Activated naive CD4-positive, alpha-beta T cell treated with anti-CD3 and anti-CD28 coated beads, Interleukin-2, amount 50 U/mL, for 72 hours (primary cell): ENCODE results near the gene SEC22B. TPM values are rescaled to one million over a fixed set of nuclear protein-coding genes. Genes with fewer than 3 reads are reported as not detected.
A peak's percentile ranks its signal among the peaks of the same experiment; 100 is the strongest.
"Not testable (repeated sequence)": the region's sequence is repeated elsewhere in the genome, so short reads cannot be mapped to it uniquely, and the experiment has no call there.

Experiments
- ATAC-seq, 2 donors: fragments of 150-1000 bp; cut with Tn5 transposase; 2 replicates each; pipeline ENCODE4 v1.10.0; 2021; ENCODE audit warnings: mild to moderate bottlenecking in 2 of 2, moderate library complexity in 2 of 2
- DNase-seq, 2 donors: peaks; one replicate each; pipeline ENCODE4 v3.0.0; 2021 to 2022; ENCODE audit warnings: low spot score in 2 of 2
- H3K27ac Mint-ChIP-seq, 2 donors: one replicate each; pipeline ENCODE4 v1.8.0; 2022; ENCODE audit warnings: mild to moderate bottlenecking in 2 of 2, mixed read lengths in 2 of 2
- H3K36me3 Mint-ChIP-seq, 2 donors: one replicate each; pipeline ENCODE4 v1.8.0; 2022; ENCODE audit warnings: mixed read lengths in 2 of 2
- H3K9me3 Mint-ChIP-seq, 2 donors: one replicate each; pipeline ENCODE4 v1.8.0; 2022; ENCODE audit warnings: mixed read lengths in 2 of 2
- total RNA-seq, 2 donors: library from RNA; stranded (reverse); gene quantifications; one replicate each; pipeline ENCODE4 v1.2.3, GENCODE V29; 2022

The SEC22B gene
- total RNA-seq, 2 donors from 2014 or later: 21.2 to 31.1 TPM

DNA sequence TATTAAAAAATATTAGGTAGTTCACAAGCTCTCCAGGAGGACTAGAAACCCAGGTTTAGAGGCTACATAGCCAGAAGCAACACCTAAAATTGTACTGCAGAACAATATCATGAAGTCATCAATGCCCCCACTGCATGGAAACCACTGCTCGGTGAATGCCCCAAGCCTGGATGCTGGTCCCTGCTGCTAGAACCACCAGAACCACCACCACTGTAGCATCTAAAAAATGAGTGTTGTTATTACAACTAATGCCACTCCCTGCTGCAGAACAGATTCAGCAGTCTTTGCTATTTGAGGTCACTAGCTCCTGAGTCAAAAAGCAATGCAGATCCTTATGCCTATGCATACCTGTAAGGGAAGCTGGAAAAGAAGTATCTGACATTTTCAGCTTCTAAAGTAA lies 48.4 kb downstream of the SEC22B start:
- H3K27ac Mint-ChIP-seq, ATAC-seq, H3K9me3 Mint-ChIP-seq, DNase-seq, H3K36me3 Mint-ChIP-seq: not testable (repeated sequence)

DNA sequence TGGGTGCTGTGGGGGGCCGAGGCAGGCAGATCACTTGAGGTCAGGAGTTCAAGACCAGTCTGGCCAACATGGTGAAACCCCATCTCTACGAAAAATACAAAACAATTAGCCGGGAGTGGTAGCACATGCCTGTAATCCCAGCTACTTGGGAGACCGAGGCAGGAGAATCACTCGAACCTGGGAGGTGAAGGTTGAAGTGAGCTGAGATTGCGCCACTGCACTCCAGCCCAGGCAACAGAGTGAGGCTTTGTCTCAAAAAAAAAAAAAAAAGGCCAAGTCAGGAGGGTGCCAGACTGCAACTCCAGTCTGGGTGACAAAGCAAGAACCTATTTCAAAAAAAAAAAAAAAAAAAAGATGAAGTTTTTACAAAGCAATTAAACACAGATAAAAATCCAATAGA lies 50.1 kb downstream of the SEC22B start:
- H3K36me3 Mint-ChIP-seq, H3K9me3 Mint-ChIP-seq, H3K27ac Mint-ChIP-seq, DNase-seq, ATAC-seq: not testable (repeated sequence)

DNA sequence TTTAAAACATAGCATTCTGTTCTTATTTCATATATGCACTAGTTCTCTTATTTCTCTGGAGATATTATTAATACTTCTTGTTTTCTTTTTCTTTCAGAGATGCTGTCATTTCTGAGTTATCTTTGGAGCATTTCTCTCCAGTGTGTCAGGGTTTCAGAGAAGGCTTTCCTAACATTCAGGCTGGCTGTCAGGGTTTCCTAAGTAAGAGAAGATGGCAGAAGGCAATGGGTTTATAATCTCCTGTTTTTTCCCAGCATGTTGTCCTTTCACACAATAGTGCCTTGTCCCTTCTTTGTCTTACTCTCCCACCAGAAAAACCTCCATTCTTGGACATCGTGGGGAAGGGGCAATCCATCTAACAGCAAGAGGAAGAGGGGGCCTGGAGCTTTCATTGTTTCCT lies 51.7 kb downstream of the SEC22B start:
- H3K36me3 Mint-ChIP-seq, H3K9me3 Mint-ChIP-seq, H3K27ac Mint-ChIP-seq, ATAC-seq, DNase-seq: not testable (repeated sequence)

DNA sequence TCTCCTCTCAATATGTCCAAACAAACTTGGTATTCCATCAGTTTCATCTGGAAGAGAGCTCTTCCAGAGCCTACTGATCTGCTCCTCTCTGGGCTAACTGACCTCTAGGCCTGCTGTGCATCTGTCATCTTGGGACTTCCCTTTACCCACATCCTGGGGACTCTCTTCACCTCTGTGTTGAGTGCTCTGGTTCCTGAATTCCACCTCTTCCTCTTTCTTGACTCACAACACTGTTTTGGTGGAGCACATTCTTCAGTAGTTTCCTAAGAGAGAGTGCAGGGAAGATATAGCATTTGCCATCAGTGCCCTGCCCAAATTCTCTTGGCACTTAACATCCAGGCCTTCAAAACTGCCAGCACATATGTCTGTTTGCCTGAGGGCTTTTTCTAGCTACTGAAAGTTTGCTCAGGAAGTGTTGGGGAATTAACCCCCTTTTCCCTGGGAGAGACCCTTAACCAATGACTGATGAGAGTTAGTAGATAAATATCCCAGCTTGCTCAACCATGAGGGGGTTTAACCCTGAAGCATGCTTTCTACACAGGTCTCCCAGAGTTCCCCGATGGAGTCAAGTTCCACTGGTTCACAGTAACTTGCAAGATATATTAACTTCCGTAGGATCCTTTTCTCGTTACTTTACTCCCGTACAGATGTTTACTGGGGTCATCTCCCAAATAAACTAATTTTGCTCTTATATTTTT lies 52.4 kb downstream of the SEC22B start:
- H3K27ac Mint-ChIP-seq: peak overlapping the region in 1 of 2 donors; percentile 33
- ATAC-seq: peak; percentile 36 to 78
- H3K9me3 Mint-ChIP-seq, H3K36me3 Mint-ChIP-seq, DNase-seq: not testable (repeated sequence)

DNA sequence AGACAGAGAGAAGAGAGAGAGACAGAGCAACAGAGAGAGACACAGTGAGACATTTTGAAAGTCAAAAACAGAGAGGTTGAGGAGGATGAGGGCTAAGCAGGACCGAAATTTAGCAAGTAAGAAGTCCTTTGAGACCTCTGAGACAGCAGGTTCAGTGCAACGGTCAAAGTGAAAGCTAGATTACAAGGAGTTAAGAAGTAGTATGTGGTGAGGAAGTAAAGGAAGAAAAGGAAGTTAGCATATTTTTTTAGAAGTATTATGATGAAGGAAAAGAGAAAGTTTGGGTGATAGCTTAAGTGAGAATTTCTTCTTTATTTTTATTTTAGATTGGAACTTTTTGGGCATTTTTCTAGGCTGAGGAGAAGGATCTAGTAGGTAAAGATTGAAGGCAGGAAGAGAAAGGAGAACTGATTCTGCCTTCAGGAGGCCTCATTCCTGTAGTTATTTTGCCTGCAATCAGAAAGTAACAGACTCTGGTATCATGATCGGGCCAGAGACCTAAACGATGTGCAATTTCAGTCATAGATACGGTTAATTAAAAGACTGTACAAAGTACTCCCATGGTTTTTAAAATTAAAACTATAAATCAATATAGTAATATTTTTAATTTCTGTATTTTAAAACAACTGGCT lies 53.9 kb downstream of the SEC22B start:
- DNase-seq, H3K9me3 Mint-ChIP-seq, H3K36me3 Mint-ChIP-seq: not testable (repeated sequence)
- peak overlapping the region in 1 of 2 donors; percentile 75 for H3K27ac Mint-ChIP-seq
- ATAC-seq: peak; percentile 89 to 91

DNA sequence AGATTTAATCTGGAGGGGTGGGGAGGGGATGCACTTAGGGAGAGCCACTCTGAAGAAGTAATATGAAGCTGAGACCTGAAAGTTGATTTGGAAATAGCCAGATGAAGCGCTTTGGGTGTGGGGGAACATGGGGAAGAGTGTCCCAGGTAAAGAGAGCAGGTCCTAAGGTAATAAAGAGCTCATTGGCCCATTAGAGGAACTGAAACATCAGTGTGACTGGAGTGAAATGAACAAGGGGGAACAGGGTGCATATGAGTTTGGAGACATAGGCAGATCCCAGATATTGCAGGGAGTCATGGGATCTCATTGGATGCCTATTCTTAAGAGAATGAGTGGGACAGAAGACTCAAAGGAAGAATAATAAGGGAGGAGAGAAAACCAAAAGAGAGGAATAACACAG lies 54.5 kb downstream of the SEC22B start:
- H3K36me3 Mint-ChIP-seq, H3K27ac Mint-ChIP-seq, ATAC-seq, DNase-seq, H3K9me3 Mint-ChIP-seq: not testable (repeated sequence)

DNA sequence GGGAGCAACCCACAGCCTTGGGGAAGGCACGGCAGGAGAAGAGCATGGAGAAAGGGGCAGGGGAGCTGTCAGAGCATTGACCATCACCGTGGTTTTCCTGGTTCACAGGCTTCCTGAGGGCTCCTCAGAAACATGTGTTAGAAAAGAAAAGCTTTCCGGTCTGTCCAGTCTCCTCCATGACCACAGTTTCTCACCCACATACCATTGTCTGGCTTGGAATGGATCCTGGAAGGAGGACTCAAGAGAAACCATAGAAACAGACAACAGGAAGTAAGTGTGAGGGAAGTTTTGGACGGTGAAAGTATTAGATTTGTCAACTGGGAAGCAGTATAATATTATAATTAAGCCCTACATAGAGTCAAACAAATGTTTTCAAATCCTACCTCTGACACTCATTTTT lies 55.8 kb downstream of the SEC22B start:
- not testable (repeated sequence) for ATAC-seq, H3K36me3 Mint-ChIP-seq, DNase-seq, H3K9me3 Mint-ChIP-seq, H3K27ac Mint-ChIP-seq

DNA sequence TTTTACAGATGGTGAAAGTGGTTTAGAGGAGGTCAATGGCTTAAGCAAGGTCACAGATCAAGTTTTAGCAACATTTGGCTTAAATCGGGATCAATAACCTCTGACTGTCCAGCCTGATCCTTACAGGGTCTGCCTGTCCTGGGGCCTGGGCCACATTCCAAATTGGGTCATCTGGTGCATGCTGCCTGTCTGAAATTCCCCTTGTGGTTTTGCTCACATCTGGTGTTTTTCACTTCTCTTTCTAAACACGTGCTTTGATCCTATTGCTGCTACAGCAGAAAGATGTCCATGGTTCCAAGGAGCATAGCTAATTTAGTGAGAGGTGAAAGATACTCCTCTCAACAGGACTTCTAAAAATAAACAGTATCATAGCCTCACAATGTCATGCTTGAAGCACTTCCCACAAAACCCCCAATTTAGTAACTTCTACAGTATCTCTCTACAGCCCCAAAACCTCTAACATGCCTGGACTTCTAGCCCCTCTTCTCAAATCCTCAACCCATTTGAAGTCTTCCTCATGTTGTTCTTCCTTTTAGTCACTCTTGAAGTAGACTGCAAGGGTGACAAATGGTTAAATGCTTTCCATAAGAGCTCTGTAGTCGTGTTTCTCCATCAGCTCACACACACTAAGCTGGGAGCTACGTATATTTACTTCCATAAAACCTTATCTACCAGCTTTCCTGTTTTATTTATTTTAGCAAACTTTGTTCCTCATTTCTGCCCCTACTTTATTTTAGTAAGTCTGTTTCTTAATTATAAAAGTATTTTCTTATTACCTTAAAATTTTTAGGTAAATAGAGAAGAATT lies 58.7 kb downstream of the SEC22B start:
- ATAC-seq: peak; percentile 13 to 42
- not testable (repeated sequence) for H3K27ac Mint-ChIP-seq, H3K9me3 Mint-ChIP-seq, H3K36me3 Mint-ChIP-seq, DNase-seq

DNA sequence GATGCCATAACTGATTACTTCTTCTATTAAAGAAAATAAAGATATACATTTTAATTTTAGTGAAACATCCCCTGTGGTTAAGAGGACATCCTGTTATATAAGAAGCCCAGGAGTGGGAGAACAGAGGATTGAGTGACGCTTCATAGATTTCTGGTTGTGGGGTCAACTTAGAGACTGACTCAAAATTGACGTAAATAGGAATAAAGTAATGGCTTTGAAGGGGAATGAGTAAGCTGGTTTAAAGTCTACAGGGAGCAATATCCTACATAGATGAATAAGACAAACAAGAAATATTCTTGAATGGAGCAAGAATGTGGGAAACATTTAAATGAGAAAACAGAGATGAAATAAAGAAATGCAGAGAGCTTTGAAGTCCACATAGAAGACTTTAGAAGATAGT lies 60.2 kb downstream of the SEC22B start:
- not testable (repeated sequence) for H3K36me3 Mint-ChIP-seq, H3K27ac Mint-ChIP-seq, ATAC-seq, DNase-seq, H3K9me3 Mint-ChIP-seq

DNA sequence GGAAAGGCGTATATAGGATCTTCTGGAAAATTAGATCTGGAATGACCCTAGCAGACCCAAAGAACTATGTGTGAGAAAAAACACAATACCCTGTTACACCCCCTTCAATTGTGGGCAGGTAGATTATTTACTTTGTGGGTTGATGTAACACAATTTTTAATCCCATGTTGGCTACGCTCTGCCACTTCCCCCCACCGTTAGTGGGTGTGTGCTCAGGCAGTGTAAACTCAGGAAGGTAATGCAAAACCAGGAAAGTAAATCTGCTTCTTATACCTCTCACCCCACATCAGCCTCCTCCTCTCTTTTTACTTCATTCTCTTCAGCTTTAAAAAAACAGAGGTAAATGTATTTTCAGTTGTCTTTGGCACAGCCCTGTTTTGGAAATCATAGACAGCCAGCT lies 63.2 kb downstream of the SEC22B start:
- not testable (repeated sequence) for H3K27ac Mint-ChIP-seq, ATAC-seq, H3K36me3 Mint-ChIP-seq, DNase-seq, H3K9me3 Mint-ChIP-seq

DNA sequence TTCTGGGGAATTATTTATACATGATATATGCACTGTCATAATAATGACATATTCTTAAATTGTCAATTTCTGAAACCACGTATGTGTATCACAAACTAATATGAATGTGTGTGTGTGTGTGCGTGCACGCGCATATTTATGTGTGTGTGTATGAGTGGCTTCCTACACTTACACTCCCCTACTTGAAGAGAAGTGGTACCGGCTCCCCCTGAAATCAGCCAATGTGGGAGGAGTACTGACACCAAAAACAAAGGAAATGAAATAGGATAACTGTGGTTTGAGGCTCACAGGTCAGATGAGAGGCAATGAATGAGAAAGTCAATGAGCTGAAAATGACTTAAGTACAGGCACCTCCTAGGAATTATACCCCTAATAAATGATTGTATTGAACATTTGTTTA lies 64.1 kb downstream of the SEC22B start:
- H3K9me3 Mint-ChIP-seq: not testable (repeated sequence)

DNA sequence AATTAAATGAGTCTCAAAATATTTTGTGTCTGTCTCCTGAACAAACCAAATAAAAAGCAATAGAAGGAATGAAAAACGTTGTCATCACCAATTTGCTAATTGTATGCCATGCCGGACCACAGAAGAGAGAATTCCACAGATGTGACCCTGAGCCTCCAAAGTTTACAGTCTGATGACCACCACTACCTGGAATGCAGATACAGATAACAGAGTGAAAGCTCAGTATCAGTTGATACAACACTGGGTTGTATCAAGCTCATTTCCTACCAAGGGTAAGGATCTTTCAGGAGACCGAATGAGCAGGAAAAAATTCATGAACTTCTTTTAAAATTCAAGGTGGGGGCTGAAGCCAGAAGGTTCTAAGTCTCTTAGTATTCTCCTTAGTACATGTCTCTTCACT lies 64.5 kb downstream of the SEC22B start:
- H3K36me3 Mint-ChIP-seq, ATAC-seq, H3K9me3 Mint-ChIP-seq, DNase-seq, H3K27ac Mint-ChIP-seq: not testable (repeated sequence)

More for the DNA sequence above, 64.1 kb downstream of the SEC22B start:
- H3K27ac Mint-ChIP-seq, H3K36me3 Mint-ChIP-seq, ATAC-seq, DNase-seq: not testable (repeated sequence)

DNA sequence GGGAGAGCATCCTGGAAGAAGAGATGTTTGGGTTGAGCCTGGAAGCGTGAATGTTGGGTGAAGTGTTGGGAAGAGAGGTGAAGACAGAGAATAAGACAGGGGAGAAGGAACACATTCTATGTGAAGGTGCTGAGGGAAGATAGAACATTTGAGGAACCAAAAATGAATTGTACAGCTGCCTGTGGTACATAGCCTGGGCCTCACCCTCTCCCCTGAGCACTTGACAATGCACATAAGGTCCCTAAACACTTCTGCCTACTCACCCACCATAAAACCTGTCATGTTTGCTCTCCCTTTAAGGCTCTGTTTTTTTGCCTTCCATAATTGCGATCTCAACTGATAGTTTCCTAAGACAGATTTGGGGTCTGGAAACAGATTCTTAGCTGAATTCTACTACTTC lies 65.3 kb downstream of the SEC22B start:
- not testable (repeated sequence) for DNase-seq, ATAC-seq, H3K36me3 Mint-ChIP-seq, H3K27ac Mint-ChIP-seq, H3K9me3 Mint-ChIP-seq

DNA sequence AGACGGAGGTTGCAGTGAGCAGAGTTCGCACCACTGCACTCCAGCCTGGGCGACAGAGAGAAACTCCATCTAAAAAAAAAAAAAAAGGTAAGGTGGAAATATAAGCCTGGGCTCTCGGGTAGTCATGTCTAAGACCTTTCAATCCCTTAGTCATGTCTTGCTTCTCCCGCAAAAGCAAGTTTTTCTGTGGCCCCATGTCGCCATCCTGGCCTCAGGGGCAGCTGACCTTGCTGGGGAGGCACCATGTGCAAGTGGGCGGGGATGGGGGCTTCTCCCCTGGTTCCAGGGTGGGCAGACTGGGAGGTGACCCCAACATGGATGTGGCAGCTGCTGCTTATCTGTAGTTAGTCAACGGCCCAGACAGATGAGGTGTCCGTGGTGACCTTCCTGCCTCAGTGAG lies 66.7 kb downstream of the SEC22B start:
- H3K27ac Mint-ChIP-seq: not testable (repeated sequence)

DNA sequence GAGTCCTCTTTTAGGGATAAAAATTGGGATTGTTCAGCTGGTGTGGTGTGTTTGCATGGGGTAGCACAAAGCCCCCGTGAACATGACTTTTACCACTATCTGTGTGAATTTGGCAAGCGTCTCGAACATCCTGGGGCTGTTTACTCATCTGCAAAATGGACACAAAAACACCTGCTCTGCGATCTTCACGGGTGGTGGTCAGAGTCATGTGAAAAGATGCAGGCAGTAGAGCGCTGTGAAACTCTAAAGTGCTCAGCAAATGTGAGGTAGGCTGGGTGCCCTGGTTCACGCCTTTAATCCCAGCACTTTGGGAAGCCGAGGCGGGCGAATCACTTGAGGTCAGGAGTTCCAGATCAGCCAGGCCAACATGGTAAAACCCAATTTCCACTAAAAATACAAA lies 67.1 kb downstream of the SEC22B start:
- not testable (repeated sequence) for DNase-seq, ATAC-seq, H3K36me3 Mint-ChIP-seq, H3K27ac Mint-ChIP-seq, H3K9me3 Mint-ChIP-seq

More for the DNA sequence above, 66.7 kb downstream of the SEC22B start:
- not testable (repeated sequence) for ATAC-seq, DNase-seq, H3K9me3 Mint-ChIP-seq, H3K36me3 Mint-ChIP-seq

DNA sequence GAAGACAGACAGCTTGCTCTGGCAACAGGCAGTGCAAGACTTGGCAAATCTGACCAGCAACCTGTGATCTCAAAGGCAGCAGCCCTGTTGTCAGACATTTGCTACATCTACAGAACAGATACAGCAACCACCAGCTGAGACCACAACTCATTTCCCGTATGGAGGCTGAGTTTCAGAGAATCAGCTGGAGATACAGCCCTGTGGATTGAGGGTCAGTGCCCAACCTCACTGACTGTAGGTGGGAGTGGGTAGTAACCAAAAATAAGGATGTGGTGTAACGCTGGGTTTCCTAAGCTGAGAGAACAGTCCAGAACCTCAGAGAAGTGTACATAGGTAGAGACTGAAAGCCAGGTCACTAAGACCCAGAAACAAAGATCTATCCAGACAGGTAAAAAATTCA lies 71.0 kb downstream of the SEC22B start:
- H3K9me3 Mint-ChIP-seq, DNase-seq, H3K36me3 Mint-ChIP-seq, H3K27ac Mint-ChIP-seq: not testable (repeated sequence)
- peak; percentile 35 to 41 for ATAC-seq

DNA sequence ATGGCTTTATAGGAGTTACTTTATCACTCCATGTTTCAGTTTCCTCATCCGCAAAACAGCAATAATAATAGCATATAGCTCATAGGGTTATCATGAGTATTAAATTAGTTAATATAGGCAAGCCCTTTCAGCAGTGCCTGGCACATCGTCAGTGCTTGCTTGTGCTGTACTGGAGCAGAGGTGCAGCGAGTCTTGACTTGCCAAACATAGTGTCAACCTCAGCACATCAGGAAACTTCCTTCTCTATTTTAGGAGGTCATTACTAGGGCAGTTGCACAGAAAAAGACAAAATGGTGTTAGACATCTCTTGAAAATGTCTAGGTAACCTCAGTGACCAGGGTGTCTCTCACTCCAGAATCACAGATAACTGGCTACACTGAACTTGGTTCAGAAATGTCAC lies 72.6 kb downstream of the SEC22B start:
- ATAC-seq, H3K36me3 Mint-ChIP-seq, H3K9me3 Mint-ChIP-seq, DNase-seq, H3K27ac Mint-ChIP-seq: not testable (repeated sequence)
